HG02642 (cell line): ENCODE measurements around the gene TNNI2.

Experiments used
- ATAC-seq: cut with Tn5 transposase; IDR thresholded peaks from one replicate; pipeline ENCODE4 v1.9.1; 2021; ENCODE audit warnings: mild to moderate bottlenecking; ENCODE audit not compliant: unreplicated experiment, poor library complexity

TNNI2 gene

GRCh38 chr11:1857064-1857463 lies 18.3 kb downstream of the TNNI2 start:
- no peak for ATAC-seq

GRCh38 chr11:1858154-1858553 lies 19.4 kb downstream of the TNNI2 start:
- ATAC-seq, result no peak

GRCh38 chr11:1858576-1858975 lies 19.8 kb downstream of the TNNI2 start:
- ATAC-seq, result no peak

- no peak for ATAC-seq
Observed at GRCh38 chr11:1859004-1859403, 20.2 kb downstream of the TNNI2 start.

GRCh38 chr11:1860108-1860507 lies 21.3 kb downstream of the TNNI2 start:
- no peak for ATAC-seq

- ATAC-seq, result no peak
Observed at GRCh38 chr11:1861435-1862411, 22.9 kb downstream of the TNNI2 start.

GRCh38 chr11:1862588-1863351 lies 24.0 kb downstream of the TNNI2 start:
- no peak for ATAC-seq

GRCh38 chr11:1863352-1864216 lies 24.8 kb downstream of the TNNI2 start:
- ATAC-seq, result no peak

- ATAC-seq, result no peak
Observed at GRCh38 chr11:1864231-1864630, 25.4 kb downstream of the TNNI2 start.

GRCh38 chr11:1864831-1865665 lies 26.3 kb downstream of the TNNI2 start:
- no peak for ATAC-seq

GRCh38 chr11:1866226-1866625 lies 27.4 kb downstream of the TNNI2 start:
- no peak for ATAC-seq

GRCh38 chr11:1866776-1867175 lies 28.0 kb downstream of the TNNI2 start:
- no peak for ATAC-seq

GRCh38 chr11:1867381-1867780 lies 28.6 kb downstream of the TNNI2 start:
- no peak for ATAC-seq

GRCh38 chr11:1868056-1868635 lies 29.4 kb downstream of the TNNI2 start:
- ATAC-seq, result no peak

GRCh38 chr11:1868636-1869291 lies 30.0 kb downstream of the TNNI2 start:
- ATAC-seq, result no peak

GRCh38 chr11:1869427-1870325 lies 30.9 kb downstream of the TNNI2 start:
- no peak for ATAC-seq

- no peak for ATAC-seq
Observed at GRCh38 chr11:1870326-1870696, 31.5 kb downstream of the TNNI2 start.
